SK-N-SH (cell line): ENCODE measurements around the gene MRPL36. TPM values are rescaled to one million over a fixed set of nuclear protein-coding genes. Genes with fewer than 3 reads are reported as not detected.

Experiments
- CTCF ChIA-PET: fragments of 300-600, 350-600 bp; formaldehyde crosslinking; extraction: SDS; loops from one replicate; lab custom pipeline; 2021; lab: Yijun Ruan, JAX
- POLR2A ChIA-PET: fragments of 350-600 bp; sonication (Branson Sonifier 250); formaldehyde crosslinking; extraction: SDS; loops from one replicate; lab custom pipeline; 2020; ENCODE audit warnings: antibody characterized with exemption, inconsistent platforms; lab: Yijun Ruan, JAX
- DNase-seq: peaks from one replicate; pipeline ENCODE4 v3.0.0; 2012
- H2AFZ ChIP-seq: fragments of 200-600 bp; sonication (generic); 2 replicates; pipeline ENCODE4 v1.8.1; 2016; ENCODE audit warnings: antibody characterized with exemption, mild to moderate bottlenecking, low read depth
- H3F3A ChIP-seq: fragments of 200-600 bp; sonication (generic); replicated peaks from 2 replicates; pipeline ENCODE3; 2016; ENCODE audit warnings: antibody characterized with exemption, mild to moderate bottlenecking; ENCODE audit not compliant: insufficient read depth
- H3K27ac ChIP-seq, 2 experiments: fragments of 200-500 bp in 1 of 2; fragments of 200-600 bp in 1 of 2; sonication (Bioruptor generic) in 1 of 2; sonication (generic), shearing (Covaris generic) in 1 of 2; 2 replicates each; pipeline versions ENCODE4 v1.5.1 to v1.6.1; 2014 to 2016; ENCODE audit warnings: low read depth in 2 of 2, inconsistent platforms in 1 of 2, low read length in 1 of 2, mild to moderate bottlenecking in 1 of 2, mixed read lengths in 1 of 2
- H3K27me3 ChIP-seq: fragments of 200-600 bp; sonication (generic), shearing (Covaris generic); 2 replicates; pipeline ENCODE4 v1.6.1; 2016; ENCODE audit warnings: mixed run types; ENCODE audit not compliant: insufficient read depth
- H3K36me3 ChIP-seq, 2 experiments: fragments of 200-500 bp in 1 of 2; fragments of 200-600 bp in 1 of 2; sonication (Bioruptor generic) in 1 of 2; sonication (generic) in 1 of 2; replicated peaks in 1 of 2; 2 replicates each; pipeline versions ENCODE3 to v1.5.1; 2014 to 2016; ENCODE audit warnings: low read length in 1 of 2, mild to moderate bottlenecking in 1 of 2; ENCODE audit not compliant: insufficient read depth in 2 of 2, control insufficient read depth in 1 of 2
- H3K4me1 ChIP-seq, 2 experiments: fragments of 200-500 bp in 1 of 2; fragments of 200-600 bp in 1 of 2; sonication (Bioruptor generic) in 1 of 2; sonication (generic), shearing (Covaris generic) in 1 of 2; 2 replicates each; pipeline versions ENCODE4 v1.5.1 to v1.6.1; 2014 to 2016; ENCODE audit warnings: low read depth in 1 of 2, low read length in 1 of 2, mixed run types in 1 of 2; ENCODE audit not compliant: insufficient read depth in 2 of 2, control insufficient read depth in 1 of 2
- H3K4me2 ChIP-seq: fragments of 200-600 bp; sonication (generic), shearing (Covaris generic); 2 replicates; pipeline ENCODE4 v1.6.1; 2017; ENCODE audit warnings: mixed run types
- H3K4me3 ChIP-seq, 2 experiments: fragments of 200-500 bp in 1 of 2; fragments of 200-600 bp in 1 of 2; sonication (Bioruptor generic) in 1 of 2; sonication (generic), shearing (Covaris generic) in 1 of 2; 2 replicates each; pipeline versions ENCODE4 v1.5.1 to v1.8.1; 2014 to 2016; ENCODE audit warnings: low read depth in 2 of 2, inconsistent platforms in 1 of 2, low read length in 1 of 2, mild to moderate bottlenecking in 1 of 2, mixed read lengths in 1 of 2, moderate library complexity in 1 of 2
- H3K79me2 ChIP-seq: fragments of 200-600 bp; sonication (generic); 2 replicates; pipeline ENCODE4 v1.8.1; 2017; ENCODE audit warnings: mild to moderate bottlenecking; ENCODE audit not compliant: insufficient read depth
- H3K9ac ChIP-seq: fragments of 200-600 bp; sonication (generic); 2 replicates; pipeline ENCODE4 v1.6.1; 2017; ENCODE audit warnings: mixed run types
- H3K9me2 ChIP-seq: fragments of 200-600 bp; sonication (generic); 2 replicates; pipeline ENCODE4 v1.6.1; 2017; ENCODE audit warnings: mixed run types
- H3K9me3 ChIP-seq: fragments of 200-600 bp; sonication (generic); 2 replicates; pipeline ENCODE4 v1.6.1; 2017; ENCODE audit warnings: mixed run types, mild to moderate bottlenecking, moderate library complexity
- H4K20me1 ChIP-seq: fragments of 200-600 bp; sonication (generic); 2 replicates; pipeline ENCODE4 v1.6.1; 2017; ENCODE audit warnings: mild to moderate bottlenecking, mixed run types; ENCODE audit not compliant: insufficient read depth
- ELF1 ChIP-seq: IDR thresholded peaks from 2 replicates; pipeline ENCODE4 v1.4.0; 2012
- EP300 ChIP-seq, 2 experiments: IDR thresholded peaks; 2 replicates each; pipeline versions ENCODE4 v1.4.0 to v1.6.1; 2012; ENCODE audit warnings: borderline replicate concordance in 1 of 2, low read depth in 1 of 2, low read length in 1 of 2
- FOSL2 ChIP-seq: IDR thresholded peaks from 2 replicates; pipeline ENCODE4 v1.4.0; 2012; ENCODE audit warnings: low read depth, mild to moderate bottlenecking, moderate library complexity, borderline replicate concordance
- FOXJ3 ChIP-seq: sonication (generic); formaldehyde crosslinking; IDR thresholded peaks from 2 replicates; pipeline ENCODE4 v1.5.1; 2020; ENCODE audit warnings: mild to moderate bottlenecking, missing genetic modification reagents
- MEF2A ChIP-seq: IDR thresholded peaks from 2 replicates; pipeline ENCODE4 v1.4.0; 2012; ENCODE audit warnings: low read depth, borderline replicate concordance
- MXI1 ChIP-seq: IDR thresholded peaks from 2 replicates; pipeline ENCODE4 v1.6.1; 2012; ENCODE audit warnings: mild to moderate bottlenecking, low read depth, low read length, improper control_type of control experiment
- NRF1 ChIP-seq: IDR thresholded peaks from 2 replicates; pipeline ENCODE4 v1.6.1; 2012; ENCODE audit warnings: low read depth, mild to moderate bottlenecking, low read length
- PBX3 ChIP-seq: IDR thresholded peaks from 2 replicates; pipeline ENCODE4; 2012
- RCOR1 ChIP-seq: fragments of 150-350 bp; IDR thresholded peaks from 2 replicates; pipeline ENCODE4 v1.6.1; 2017; ENCODE audit warnings: antibody characterized with exemption, low read length
- RFX5 ChIP-seq: IDR thresholded peaks from 2 replicates; pipeline ENCODE4 v1.6.1; 2012; ENCODE audit warnings: mild to moderate bottlenecking, improper control_type of control experiment, low read length
- TEAD4 ChIP-seq: IDR thresholded peaks from 2 replicates; pipeline ENCODE4 v1.4.0; 2012; ENCODE audit warnings: mild to moderate bottlenecking, borderline replicate concordance; ENCODE audit not compliant: insufficient read depth
- ZBTB33 ChIP-seq: IDR thresholded peaks from 2 replicates; pipeline ENCODE4 v1.4.0; 2012; ENCODE audit warnings: low read depth, borderline replicate concordance
- WGBS: methylation state at CpG from one replicate; pipeline ENCODE4 v1.1.6; 2017; ENCODE audit warnings: low lambda C conversion rate; 5-methylcytosine and 5-hydroxymethylcytosine counted together
- polyA plus RNA-seq, 3 experiments: library from polyadenylated mRNA; depleted of rRNA; stranded (reverse); fragments of >200 nt; gene quantifications; 2 replicates each; pipeline ENCODE4 v1.2.3, GENCODE V29; 2012
- TF ChIP-seq, protein P1 (sequence below): fragments of 150-350 bp; IDR thresholded peaks from 2 replicates; pipeline ENCODE4 v1.6.1; 2017; ENCODE audit warnings: antibody characterized with exemption, low read length, low read depth, borderline replicate concordance
- TF ChIP-seq, protein P2 (sequence below): IDR thresholded peaks from 2 replicates; pipeline ENCODE4 v1.4.0; 2012; ENCODE audit warnings: low read depth, borderline replicate concordance
- TF ChIP-seq, protein P3 (sequence below): IDR thresholded peaks from 2 replicates; pipeline ENCODE4 v1.4.0; 2012; ENCODE audit warnings: low read depth
- TF ChIP-seq, protein P4 (sequence below): fragments of 200-600 bp; sonication (generic); IDR thresholded peaks from 2 replicates; pipeline ENCODE4 v1.6.1; 2017; ENCODE audit warnings: antibody characterized with exemption, mild to moderate bottlenecking, moderate library complexity

The MRPL36 gene
- polyA plus RNA-seq, 1 of the 3 experiments (the other 2 are of a cell fraction) = 78.4 TPM

GRCh38 chr5:1834721-1835429 lies 35.2 kb upstream of the MRPL36 start:
- H3K4me2 ChIP-seq = no peak overlapping the region
- no peak overlapping the region for H3K27ac ChIP-seq
- H2AFZ ChIP-seq = no peak overlapping the region
- TF ChIP-seq FOXJ3 (CRISPR knock-in tag) (no peak), ZBTB33 (no peak), RFX5 (no peak), ELF1 (no peak), NRF1 (no peak), RCOR1 (no peak)
- TF ChIP-seq, protein P1, sequence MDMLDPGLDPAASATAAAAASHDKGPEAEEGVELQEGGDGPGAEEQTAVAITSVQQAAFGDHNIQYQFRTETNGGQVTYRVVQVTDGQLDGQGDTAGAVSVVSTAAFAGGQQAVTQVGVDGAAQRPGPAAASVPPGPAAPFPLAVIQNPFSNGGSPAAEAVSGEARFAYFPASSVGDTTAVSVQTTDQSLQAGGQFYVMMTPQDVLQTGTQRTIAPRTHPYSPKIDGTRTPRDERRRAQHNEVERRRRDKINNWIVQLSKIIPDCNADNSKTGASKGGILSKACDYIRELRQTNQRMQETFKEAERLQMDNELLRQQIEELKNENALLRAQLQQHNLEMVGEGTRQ = no peak
- TF ChIP-seq, protein P2, sequence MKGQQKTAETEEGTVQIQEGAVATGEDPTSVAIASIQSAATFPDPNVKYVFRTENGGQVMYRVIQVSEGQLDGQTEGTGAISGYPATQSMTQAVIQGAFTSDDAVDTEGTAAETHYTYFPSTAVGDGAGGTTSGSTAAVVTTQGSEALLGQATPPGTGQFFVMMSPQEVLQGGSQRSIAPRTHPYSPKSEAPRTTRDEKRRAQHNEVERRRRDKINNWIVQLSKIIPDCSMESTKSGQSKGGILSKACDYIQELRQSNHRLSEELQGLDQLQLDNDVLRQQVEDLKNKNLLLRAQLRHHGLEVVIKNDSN = no peak
- TF ChIP-seq, protein P3, sequence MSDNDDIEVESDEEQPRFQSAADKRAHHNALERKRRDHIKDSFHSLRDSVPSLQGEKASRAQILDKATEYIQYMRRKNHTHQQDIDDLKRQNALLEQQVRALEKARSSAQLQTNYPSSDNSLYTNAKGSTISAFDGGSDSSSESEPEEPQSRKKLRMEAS = no peak
- H3K27me3 ChIP-seq = peaks cover 83% of the 10 kb centered on the region
- no peak overlapping the region for H3K9ac ChIP-seq
- WGBS = 8% methylated on average over 16 of the region's 21 CpGs
- H3K4me1 ChIP-seq = no peaks in the 10 kb centered on the region
- no peaks in the 10 kb centered on the region for H3K36me3 ChIP-seq
- peak; percentile 29 for DNase-seq
- no peak overlapping the region for H3K4me3 ChIP-seq
- H3K9me2 ChIP-seq = no peaks in the 10 kb centered on the region
- H3F3A ChIP-seq = no peaks in the 10 kb centered on the region
- POLR2A ChIA-PET = no interaction called here
- no peaks in the 10 kb centered on the region for H4K20me1 ChIP-seq
- H3K79me2 ChIP-seq = no peaks in the 10 kb centered on the region
- H3K9me3 ChIP-seq = no peaks in the 10 kb centered on the region
- CTCF ChIA-PET = no interaction called here

DNA sequence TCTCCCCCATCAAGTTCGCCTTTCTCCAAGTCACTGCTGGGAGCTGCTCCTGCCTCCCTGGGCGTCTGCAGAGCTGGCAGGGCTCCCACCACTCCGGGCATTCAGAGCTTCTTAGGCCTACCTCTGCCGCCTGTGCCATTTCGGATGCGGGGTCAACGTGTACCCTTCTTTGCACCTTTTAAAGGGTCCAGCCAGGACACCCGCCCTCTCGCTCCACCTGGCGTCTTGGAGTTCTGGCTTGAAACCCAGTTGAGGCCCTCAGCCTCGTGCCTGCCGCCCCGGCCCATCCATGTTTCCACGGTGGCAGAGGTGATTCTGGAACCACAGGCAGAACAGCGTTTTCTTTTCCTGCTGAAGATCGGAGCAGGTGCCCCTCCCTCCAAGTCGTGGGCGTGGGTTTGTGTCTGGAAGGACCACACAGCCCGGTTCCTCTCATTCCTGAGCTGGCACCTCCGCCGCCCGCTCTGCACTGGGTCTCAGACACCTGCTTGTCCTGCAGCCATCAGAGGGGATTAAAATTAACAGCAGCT lies 34.5 kb upstream of the MRPL36 start:
- POLR2A ChIA-PET = no interaction called here
- no peak overlapping the region for H3K9ac ChIP-seq
- peaks cover 75% of the 10 kb centered on the region for H3K27me3 ChIP-seq
- no peaks in the 10 kb centered on the region for H3K9me3 ChIP-seq
- no peak overlapping the region for H3K4me2 ChIP-seq
- no peaks in the 10 kb centered on the region for H3K36me3 ChIP-seq
- no peaks in the 10 kb centered on the region for H3K9me2 ChIP-seq
- CTCF ChIA-PET = no interaction called here
- no peak overlapping the region for H3K27ac ChIP-seq
- no peaks in the 10 kb centered on the region for H3F3A ChIP-seq
- WGBS = 57% methylated on average over 5 of the region's 22 CpGs
- H2AFZ ChIP-seq = no peak overlapping the region
- no peaks in the 10 kb centered on the region for H3K4me1 ChIP-seq
- H4K20me1 ChIP-seq = no peaks in the 10 kb centered on the region
- H3K4me3 ChIP-seq = no peak overlapping the region
- DNase-seq = no peak
- no peaks in the 10 kb centered on the region for H3K79me2 ChIP-seq
- TF ChIP-seq, protein P4, sequence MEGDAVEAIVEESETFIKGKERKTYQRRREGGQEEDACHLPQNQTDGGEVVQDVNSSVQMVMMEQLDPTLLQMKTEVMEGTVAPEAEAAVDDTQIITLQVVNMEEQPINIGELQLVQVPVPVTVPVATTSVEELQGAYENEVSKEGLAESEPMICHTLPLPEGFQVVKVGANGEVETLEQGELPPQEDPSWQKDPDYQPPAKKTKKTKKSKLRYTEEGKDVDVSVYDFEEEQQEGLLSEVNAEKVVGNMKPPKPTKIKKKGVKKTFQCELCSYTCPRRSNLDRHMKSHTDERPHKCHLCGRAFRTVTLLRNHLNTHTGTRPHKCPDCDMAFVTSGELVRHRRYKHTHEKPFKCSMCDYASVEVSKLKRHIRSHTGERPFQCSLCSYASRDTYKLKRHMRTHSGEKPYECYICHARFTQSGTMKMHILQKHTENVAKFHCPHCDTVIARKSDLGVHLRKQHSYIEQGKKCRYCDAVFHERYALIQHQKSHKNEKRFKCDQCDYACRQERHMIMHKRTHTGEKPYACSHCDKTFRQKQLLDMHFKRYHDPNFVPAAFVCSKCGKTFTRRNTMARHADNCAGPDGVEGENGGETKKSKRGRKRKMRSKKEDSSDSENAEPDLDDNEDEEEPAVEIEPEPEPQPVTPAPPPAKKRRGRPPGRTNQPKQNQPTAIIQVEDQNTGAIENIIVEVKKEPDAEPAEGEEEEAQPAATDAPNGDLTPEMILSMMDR = no peak
- TF ChIP-seq TEAD4 = no peak
- TF ChIP-seq MEF2A = no peak
- TF ChIP-seq FOXJ3 (CRISPR knock-in tag) = no peak
- no peak for TF ChIP-seq ZBTB33
- no peak for TF ChIP-seq EP300 (IDR thresholded peaks at IDR 0.05; ENCODE audit: borderline replicate concordance in 1 of 2, low read depth in 1 of 2, low read length in 1 of 2)
- TF ChIP-seq MXI1 = no peak
- no peak for TF ChIP-seq FOSL2
- TF ChIP-seq PBX3 = no peak
